Measurements from ENCODE around the gene LTF.
"Not testable (repeated sequence)": the region's sequence is repeated elsewhere in the genome, so short reads cannot be mapped to it uniquely, and the experiment has no call there.

LTF gene

DNA sequence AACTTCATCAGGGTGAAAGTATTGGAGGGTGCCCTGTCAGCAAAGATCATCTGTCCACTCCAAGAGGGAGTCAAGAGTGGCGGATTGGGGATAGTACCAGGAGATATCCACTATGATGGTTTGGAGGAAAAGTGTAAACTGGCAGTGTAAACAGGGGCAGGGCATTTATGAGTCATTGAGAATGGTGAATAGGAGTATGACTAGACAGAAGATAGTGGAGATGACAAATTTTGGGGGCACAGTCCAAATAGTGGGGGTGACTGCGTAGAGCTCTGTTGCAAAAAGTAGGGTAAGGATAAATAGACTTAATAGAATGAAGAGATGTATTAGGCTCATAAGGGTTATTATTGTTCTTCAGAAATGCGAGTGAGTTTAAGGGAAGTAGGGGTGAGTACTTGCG lies 75.9 kb downstream of the LTF start:
- DNase-seq, result not testable (repeated sequence)

DNA sequence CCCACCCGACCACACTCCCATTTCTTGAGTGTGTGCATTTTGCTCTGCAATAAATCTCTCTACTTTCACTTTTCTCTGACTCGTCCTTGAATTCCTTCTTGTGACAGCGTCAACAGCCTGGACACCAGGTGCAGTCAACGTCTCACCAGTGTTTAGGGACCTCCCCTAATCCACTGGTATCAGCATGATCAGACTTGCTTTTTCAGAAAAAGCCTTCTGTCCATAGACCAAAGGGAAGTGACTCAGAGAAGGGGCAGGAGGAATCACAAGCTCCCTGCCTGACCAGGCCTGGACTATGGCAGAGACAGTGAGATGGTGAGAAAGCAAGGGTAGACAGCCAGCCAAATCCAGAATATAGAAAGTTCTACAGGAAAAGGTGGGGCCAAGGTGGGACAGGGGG lies 78.5 kb downstream of the LTF start:
- no peak for DNase-seq
